ENCODE measurements around the gene ASB13. TPM values are rescaled to one million over a fixed set of nuclear protein-coding genes. Genes with fewer than 3 reads are reported as not detected.

Gene ASB13
- total RNA-seq, 3 donors from 2014 or later (not counting 1 experiment from before 2014, with no cell fraction given): 0.99 to 2.4 (median 1.4) TPM

DNA sequence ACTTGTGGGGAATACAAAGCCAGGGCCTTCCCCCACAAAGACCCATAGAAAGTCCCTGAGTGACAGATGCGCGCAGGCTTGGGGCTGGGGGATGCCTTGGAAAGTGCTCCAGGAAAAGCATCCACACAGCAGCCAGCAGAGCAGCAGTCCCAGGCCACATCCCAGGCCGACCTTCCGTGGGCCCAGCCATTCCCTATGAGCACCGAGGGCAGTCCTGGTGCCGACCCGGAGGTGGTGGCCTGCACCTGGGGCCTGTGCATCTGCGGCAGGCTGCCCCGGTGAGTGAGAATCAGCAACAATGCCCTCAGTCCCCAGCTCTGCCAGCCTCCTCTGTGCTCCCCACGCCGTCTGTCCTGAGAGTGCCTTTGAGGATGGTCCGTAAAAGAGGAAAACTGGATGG lies 26.4 kb downstream of the ASB13 start:
- Mint-ChIP-seq H3K4me3 (no peak overlapping the region), H3K4me1 (no peaks in the 10 kb centered on the region), H3K27ac (no peak overlapping the region), H3K27me3 (ENCODE audit: low read depth in 2 of 2) (peaks cover 0 to 8% of the 10 kb centered on the region in 2 donors), H3K36me3 (no peaks in the 10 kb centered on the region), H3K9me3 (no peaks in the 10 kb centered on the region)
- ATAC-seq (no peak), DNase-seq (no peak)
- H3K27ac ChIP-seq (ENCODE audit: low read length): no peak overlapping the region
- intact Hi-C loops (cut with micrococcal nuclease): no loop called here
- no peak overlapping the region for H3K4me3 ChIP-seq (ENCODE audit: low read length)
- H3K9me3 ChIP-seq (ENCODE audit: control insufficient read depth, insufficient read depth, low read length): no peaks in the 10 kb centered on the region
- TF ChIP-seq, protein P1, sequence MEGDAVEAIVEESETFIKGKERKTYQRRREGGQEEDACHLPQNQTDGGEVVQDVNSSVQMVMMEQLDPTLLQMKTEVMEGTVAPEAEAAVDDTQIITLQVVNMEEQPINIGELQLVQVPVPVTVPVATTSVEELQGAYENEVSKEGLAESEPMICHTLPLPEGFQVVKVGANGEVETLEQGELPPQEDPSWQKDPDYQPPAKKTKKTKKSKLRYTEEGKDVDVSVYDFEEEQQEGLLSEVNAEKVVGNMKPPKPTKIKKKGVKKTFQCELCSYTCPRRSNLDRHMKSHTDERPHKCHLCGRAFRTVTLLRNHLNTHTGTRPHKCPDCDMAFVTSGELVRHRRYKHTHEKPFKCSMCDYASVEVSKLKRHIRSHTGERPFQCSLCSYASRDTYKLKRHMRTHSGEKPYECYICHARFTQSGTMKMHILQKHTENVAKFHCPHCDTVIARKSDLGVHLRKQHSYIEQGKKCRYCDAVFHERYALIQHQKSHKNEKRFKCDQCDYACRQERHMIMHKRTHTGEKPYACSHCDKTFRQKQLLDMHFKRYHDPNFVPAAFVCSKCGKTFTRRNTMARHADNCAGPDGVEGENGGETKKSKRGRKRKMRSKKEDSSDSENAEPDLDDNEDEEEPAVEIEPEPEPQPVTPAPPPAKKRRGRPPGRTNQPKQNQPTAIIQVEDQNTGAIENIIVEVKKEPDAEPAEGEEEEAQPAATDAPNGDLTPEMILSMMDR (IDR thresholded peaks at IDR 0.05): no peak
- no peaks in the 10 kb centered on the region for H3K27me3 ChIP-seq (ENCODE audit: control insufficient read depth, insufficient read depth, low read length)
- no peaks in the 10 kb centered on the region for H3K4me1 ChIP-seq (ENCODE audit: control insufficient read depth, insufficient read depth, low read length)
- WGBS (ENCODE audit: insufficient coverage): 88% methylated on average over 12 of the region's 12 CpGs
- H3K36me3 ChIP-seq (ENCODE audit: control insufficient read depth, insufficient read depth, low read length): no peaks in the 10 kb centered on the region

DNA sequence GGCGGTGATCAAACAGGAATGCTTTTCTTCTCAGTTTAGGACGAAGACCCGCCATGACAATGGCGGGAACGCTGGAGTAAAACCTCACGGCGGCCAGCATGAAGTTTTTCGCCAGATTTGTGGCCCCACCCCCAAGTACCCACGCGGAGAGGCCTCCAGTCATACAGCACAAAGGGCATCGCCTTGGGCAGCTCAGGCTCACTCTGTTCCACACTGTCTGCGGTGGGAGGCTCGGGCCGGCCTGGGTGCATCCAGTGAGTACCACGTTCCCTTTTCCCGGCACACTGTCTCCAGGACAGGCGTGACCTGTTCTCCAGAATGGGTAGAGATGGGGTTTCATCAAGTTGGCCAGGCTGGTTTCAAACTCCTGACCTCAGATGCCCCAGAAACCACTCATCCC lies 27.3 kb downstream of the ASB13 start:
- no peak for DNase-seq
- Mint-ChIP-seq H3K27ac (no peak overlapping the region), H3K9me3 (no peaks in the 10 kb centered on the region), H3K36me3 (no peaks in the 10 kb centered on the region), H3K4me3 (no peak overlapping the region), H3K27me3 (ENCODE audit: low read depth in 2 of 2) (peaks cover 0 to 5% of the 10 kb centered on the region in 2 donors), H3K4me1 (no peaks in the 10 kb centered on the region)
- WGBS (ENCODE audit: insufficient coverage): 96% methylated on average over 17 of the region's 17 CpGs
- intact Hi-C loops (cut with micrococcal nuclease): no loop called here
- no peaks in the 10 kb centered on the region for H3K4me1 ChIP-seq (ENCODE audit: control insufficient read depth, insufficient read depth, low read length)
- TF ChIP-seq, protein P1 (IDR thresholded peaks at IDR 0.05): no peak
- H3K9me3 ChIP-seq (ENCODE audit: control insufficient read depth, insufficient read depth, low read length): no peaks in the 10 kb centered on the region
- ATAC-seq: no peak
- H3K27me3 ChIP-seq (ENCODE audit: control insufficient read depth, insufficient read depth, low read length): no peaks in the 10 kb centered on the region
- no peak overlapping the region for H3K4me3 ChIP-seq (ENCODE audit: low read length)
- no peak overlapping the region for H3K27ac ChIP-seq (ENCODE audit: low read length)
- no peaks in the 10 kb centered on the region for H3K36me3 ChIP-seq (ENCODE audit: control insufficient read depth, insufficient read depth, low read length)

- Mint-ChIP-seq H3K9me3 (no peaks in the 10 kb centered on the region), H3K4me3 (no peak overlapping the region), H3K4me1 (no peaks in the 10 kb centered on the region), H3K36me3 (no peaks in the 10 kb centered on the region), H3K27ac (no peak overlapping the region), H3K27me3 (ENCODE audit: low read depth in 2 of 2) (peaks cover 0 to under 1% of the 10 kb centered on the region in 2 donors)
- TF ChIP-seq, protein P1 (IDR thresholded peaks at IDR 0.05): no peak
- ATAC-seq: no peak
- no peak overlapping the region for H3K4me3 ChIP-seq (ENCODE audit: low read length)
- no peaks in the 10 kb centered on the region for H3K9me3 ChIP-seq (ENCODE audit: control insufficient read depth, insufficient read depth, low read length)
- no peak overlapping the region for H3K27ac ChIP-seq (ENCODE audit: low read length)
- DNase-seq: no peak
- 96% methylated on average over 10 of the region's 10 CpGs for WGBS (ENCODE audit: insufficient coverage)
- H3K36me3 ChIP-seq (ENCODE audit: control insufficient read depth, insufficient read depth, low read length): no peaks in the 10 kb centered on the region
- H3K4me1 ChIP-seq (ENCODE audit: control insufficient read depth, insufficient read depth, low read length): no peaks in the 10 kb centered on the region
- no peaks in the 10 kb centered on the region for H3K27me3 ChIP-seq (ENCODE audit: control insufficient read depth, insufficient read depth, low read length)
- intact Hi-C loops (cut with micrococcal nuclease): no loop called here
Measured at GRCh38 chr10:5638494-5638893, 27.9 kb downstream of the ASB13 start.

- intact Hi-C loops (cut with micrococcal nuclease): no loop called here
- Mint-ChIP-seq H3K4me3 (no peak overlapping the region), H3K4me1 (peaks cover 0 to under 1% of the 10 kb centered on the region in 2 donors), H3K27me3 (ENCODE audit: low read depth in 2 of 2) (peaks cover 0 to 4% of the 10 kb centered on the region in 2 donors), H3K27ac (no peak overlapping the region), H3K9me3 (no peaks in the 10 kb centered on the region), H3K36me3 (no peaks in the 10 kb centered on the region)
- 90% methylated on average over 7 of the region's 7 CpGs for WGBS (ENCODE audit: insufficient coverage)
- Histone ChIP-seq H3K27me3 (ENCODE audit: control insufficient read depth, insufficient read depth, low read length) (no peaks in the 10 kb centered on the region), H3K27ac (ENCODE audit: low read length) (no peak overlapping the region), H3K4me1 (ENCODE audit: control insufficient read depth, insufficient read depth, low read length) (no peaks in the 10 kb centered on the region), H3K4me3 (ENCODE audit: low read length) (no peak overlapping the region), H3K9me3 (ENCODE audit: control insufficient read depth, insufficient read depth, low read length) (no peaks in the 10 kb centered on the region), H3K36me3 (ENCODE audit: control insufficient read depth, insufficient read depth, low read length) (no peaks in the 10 kb centered on the region)
- ATAC-seq: no peak
- no peak for DNase-seq
- TF ChIP-seq, protein P1 (IDR thresholded peaks at IDR 0.05): no peak
Measured at GRCh38 chr10:5634918-5635317, 31.5 kb downstream of the ASB13 start.

All from natural killer cell (primary cell).